LoVo (cell line): Measurements from ENCODE around the gene RIPOR1.
A peak's percentile ranks its signal among the peaks of the same experiment; 100 is the strongest.

Experiments
- DNase-seq: peaks from one replicate; pipeline ENCODE4 v3.0.0-alpha.2; 2016; ENCODE audit warnings: low spot score

RIPOR1 gene

GRCh38 chr16:67558859-67559258 is 30.2 kb downstream of the RIPOR1 start:
- no peak for DNase-seq

GRCh38 chr16:67560827-67561342 is 32.3 kb downstream of the RIPOR1 start:
- no peak for DNase-seq

- no peak for DNase-seq
Observed at GRCh38 chr16:67561501-67561823, 32.8 kb downstream of the RIPOR1 start.

- DNase-seq: peak; percentile 95
Observed at GRCh38 chr16:67561824-67562525, 33.3 kb downstream of the RIPOR1 start.

GRCh38 chr16:67562526-67562917 is 33.9 kb downstream of the RIPOR1 start, which contains the start of gene CTCF:
CTCF (plus strand) TSS chr16:67562526; CDS start chr16:67610833, 48,307 bp downstream.
- DNase-seq: peak; percentile 87

- peak; percentile 41 for DNase-seq
Observed at GRCh38 chr16:67562918-67563707, 34.5 kb downstream of the RIPOR1 start.

- peak; percentile 39 for DNase-seq
Observed at GRCh38 chr16:67563708-67564468, 35.3 kb downstream of the RIPOR1 start.

GRCh38 chr16:67565470-67566100 is 37.0 kb downstream of the RIPOR1 start:
- no peak for DNase-seq

GRCh38 chr16:67571464-67571863 is 42.8 kb downstream of the RIPOR1 start:
- DNase-seq: no peak

GRCh38 chr16:67571981-67572431 is 43.4 kb downstream of the RIPOR1 start:
- DNase-seq: no peak

- no peak for DNase-seq
Observed at GRCh38 chr16:67579686-67580085, 51.1 kb downstream of the RIPOR1 start.

GRCh38 chr16:67580202-67580601 is 51.6 kb downstream of the RIPOR1 start:
- no peak for DNase-seq

- no peak for DNase-seq
Observed at GRCh38 chr16:67593288-67593687, 64.7 kb downstream of the RIPOR1 start.

GRCh38 chr16:67593701-67594100 is 65.1 kb downstream of the RIPOR1 start:
- no peak for DNase-seq

GRCh38 chr16:67594256-67594915 is 65.8 kb downstream of the RIPOR1 start:
- DNase-seq: no peak

GRCh38 chr16:67594956-67595355 is 66.3 kb downstream of the RIPOR1 start:
- DNase-seq: no peak
